Keratinocyte (primary cell): ENCODE data around the gene MYBPC3.

ENCODE experiments used
- CTCF ChIP-seq, 3 experiments: IDR thresholded peaks in 1 of 3; conservative IDR thresholded peaks in 1 of 3; optimal IDR thresholded peaks in 1 of 3; 2 replicates in 2 of 3; 3 replicates in 1 of 3; pipeline versions ENCODE3 to v1.5.1; 2011; ENCODE audit warnings: low read length in 3 of 3, mild to moderate bottlenecking in 3 of 3, moderate library complexity in 2 of 3, control low read depth in 1 of 3, inconsistent platforms in 1 of 3; ENCODE audit not compliant: insufficient read depth in 2 of 3; ENCODE audit errors: extremely low read depth in 1 of 3
- EZH2 ChIP-seq: IDR thresholded peaks from one replicate; pipeline ENCODE4 v1.6.1; 2012; ENCODE audit warnings: inconsistent platforms, mild to moderate bottlenecking, low read length, moderate library complexity

DNA sequence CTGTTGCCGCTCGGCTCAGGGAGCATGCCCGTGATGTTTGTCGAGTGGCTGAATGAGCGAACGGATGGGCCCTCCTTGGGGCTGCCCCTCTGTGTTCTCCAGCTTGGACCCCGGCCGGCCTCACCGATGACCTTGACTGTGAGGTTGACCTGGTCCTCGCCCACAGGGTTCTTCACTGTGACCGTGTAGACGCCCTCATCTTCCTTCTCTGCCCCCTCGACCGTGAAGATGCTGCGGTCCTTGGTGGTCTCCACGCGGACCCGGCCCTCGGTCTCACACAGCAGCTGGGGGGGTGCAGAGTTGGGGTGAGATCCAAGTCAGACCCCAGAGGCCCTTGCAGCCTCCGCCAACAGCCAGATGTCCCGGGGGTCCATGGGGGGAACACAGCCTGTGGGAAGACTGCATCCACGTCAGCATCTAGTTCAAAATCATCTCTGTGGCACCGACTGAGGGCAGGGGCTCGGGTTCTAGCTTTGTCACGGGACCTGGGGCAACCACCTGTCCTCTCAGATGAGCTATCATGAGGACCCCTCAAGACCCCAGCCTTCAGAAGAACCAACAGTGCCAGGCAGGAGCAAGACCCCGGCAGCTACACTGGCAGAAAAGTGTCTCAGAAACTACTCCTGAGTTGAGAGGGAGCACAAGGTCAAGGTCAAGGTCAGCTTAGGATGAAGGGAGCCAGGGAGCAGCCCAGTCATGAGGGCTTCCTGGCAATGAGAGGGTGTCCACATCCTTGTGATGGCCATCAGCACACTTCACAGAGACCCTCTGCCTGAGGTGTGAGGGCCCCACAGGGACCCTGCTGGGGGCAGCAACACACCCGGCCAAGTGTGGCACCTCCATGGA is 13.9 kb downstream of the MYBPC3 start:
- no peak for TF ChIP-seq CTCF (optimal IDR thresholded peaks at IDR 0.05 in 1 of 3, IDR thresholded peaks at IDR 0.05 in 1 of 3, conservative IDR thresholded peaks at IDR 0.05 in 1 of 3; ENCODE audit: extremely low read depth in 1 of 3, insufficient read depth in 2 of 3, low read length in 3 of 3)
- TF ChIP-seq EZH2: no peak
